Stimulated activated CD4-positive, alpha-beta T cell treated with anti-CD3 and anti-CD28 coated beads, Interleukin-1b, Interleukin-23, amount 100 ng/mL, for 4 hours (primary cell): ENCODE data around the gene SRSF9.
A peak's percentile ranks its signal among the peaks of the same experiment; 100 is the strongest.
"Not testable (repeated sequence)": the region's sequence is repeated elsewhere in the genome, so short reads cannot be mapped to it uniquely, and the experiment has no call there.

Experiments used
- DNase-seq, 2 donors: peaks; one replicate each; pipeline ENCODE4 v3.0.0-alpha.2; 2020; ENCODE audit warnings: low read depth in 2 of 2

The SRSF9 gene

DNA sequence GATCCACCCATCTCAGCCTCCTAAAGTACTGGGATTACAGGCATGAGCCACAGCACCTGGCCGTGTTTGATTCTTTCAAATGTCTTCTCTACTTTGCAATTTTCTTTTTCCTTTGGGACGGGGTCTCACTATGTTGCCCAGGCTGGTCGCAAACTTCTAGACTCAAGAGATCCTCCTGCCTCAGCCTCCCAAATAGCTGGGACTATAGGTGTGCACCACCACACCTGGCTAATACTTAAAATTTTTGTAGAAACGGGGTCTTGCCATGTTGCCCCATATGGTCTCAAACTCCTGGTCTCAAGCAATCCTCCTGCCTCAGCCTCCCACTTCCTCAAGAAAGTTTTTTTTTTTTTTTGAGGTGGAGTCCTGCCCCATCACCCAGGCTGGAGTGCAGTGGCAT is 21.6 kb downstream of the SRSF9 start:
- DNase-seq: no peak

DNA sequence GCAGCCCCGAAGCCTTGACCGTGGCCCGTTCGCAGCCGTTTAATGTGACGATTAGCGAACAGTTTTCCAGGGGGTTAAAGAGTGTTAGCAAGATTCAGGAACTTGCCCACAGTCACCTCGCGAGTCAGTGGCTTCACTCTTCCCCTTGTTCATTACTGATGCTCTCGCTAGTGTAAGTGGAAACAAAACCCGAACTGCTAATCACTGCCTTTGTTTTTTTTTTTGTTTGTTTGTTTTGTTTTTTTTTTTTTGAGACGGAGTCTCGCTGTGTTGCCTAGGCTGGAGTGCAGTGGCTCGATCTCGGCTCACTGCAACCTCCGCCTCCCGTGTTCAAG is 22.7 kb downstream of the SRSF9 start:
- not testable (repeated sequence) for DNase-seq

GRCh38 chr12:120445911-120446843 is 23.4 kb downstream of the SRSF9 start, which contains the start of the genes GATC and TRIAP1:
Gene GATC, plus strand, starts transcription at chr12:120446444. Its CDS starts 37 bp downstream, at chr12:120446481.
Gene TRIAP1, minus strand, starts transcription at chr12:120446384. Its CDS starts 12 bp downstream, at chr12:120446372.
- DNase-seq: peak; percentile 78 to 81

DNA sequence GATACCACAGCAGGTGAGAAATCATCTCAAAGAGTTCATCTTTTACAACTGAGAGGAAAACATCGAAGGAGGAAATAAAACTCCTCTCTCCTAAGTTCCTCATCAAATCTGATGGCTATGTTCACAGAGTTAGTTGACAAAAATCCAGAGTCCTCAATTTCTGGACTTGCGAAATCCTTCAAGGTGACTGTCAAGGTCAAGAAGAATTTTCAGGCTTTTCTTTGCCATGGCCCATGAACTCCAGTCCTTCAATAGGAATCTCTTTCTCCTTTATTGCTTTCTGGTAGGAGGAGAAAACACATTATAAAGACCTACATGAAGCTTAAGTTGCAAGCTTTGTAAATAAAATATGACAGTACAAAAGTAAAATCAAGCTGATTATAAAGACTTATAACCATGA is 24.9 kb downstream of the SRSF9 start:
- no peak for DNase-seq

DNA sequence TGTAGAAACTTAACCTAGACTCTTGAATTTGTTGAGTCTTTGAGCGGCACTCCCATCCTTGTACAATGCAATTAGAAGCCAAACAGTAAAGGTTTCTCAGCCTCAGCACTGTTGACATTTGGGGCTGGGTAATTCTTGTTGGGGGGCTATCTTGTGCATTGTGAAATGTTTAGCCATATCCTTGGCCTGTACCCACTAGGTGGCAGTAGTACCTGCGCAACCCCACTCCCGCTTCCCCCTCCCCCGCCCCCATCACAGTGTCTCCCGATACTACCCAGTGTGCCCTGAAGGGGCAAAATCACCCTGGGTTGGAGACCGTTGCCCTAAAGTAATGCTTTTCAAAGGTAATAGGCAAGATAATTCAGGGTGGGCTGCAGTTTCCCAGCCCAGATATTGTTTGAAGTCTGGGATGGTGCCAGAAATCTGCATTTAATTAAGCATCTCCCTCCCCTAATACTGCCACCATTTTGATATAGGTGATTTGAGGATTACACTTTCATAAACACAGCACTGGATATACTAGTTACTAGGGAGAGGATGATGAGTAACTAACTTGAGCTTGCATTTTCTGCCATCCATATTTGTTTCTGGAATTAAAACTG is 29.8 kb downstream of the SRSF9 start:
- peak; percentile 48 to 67 for DNase-seq

DNA sequence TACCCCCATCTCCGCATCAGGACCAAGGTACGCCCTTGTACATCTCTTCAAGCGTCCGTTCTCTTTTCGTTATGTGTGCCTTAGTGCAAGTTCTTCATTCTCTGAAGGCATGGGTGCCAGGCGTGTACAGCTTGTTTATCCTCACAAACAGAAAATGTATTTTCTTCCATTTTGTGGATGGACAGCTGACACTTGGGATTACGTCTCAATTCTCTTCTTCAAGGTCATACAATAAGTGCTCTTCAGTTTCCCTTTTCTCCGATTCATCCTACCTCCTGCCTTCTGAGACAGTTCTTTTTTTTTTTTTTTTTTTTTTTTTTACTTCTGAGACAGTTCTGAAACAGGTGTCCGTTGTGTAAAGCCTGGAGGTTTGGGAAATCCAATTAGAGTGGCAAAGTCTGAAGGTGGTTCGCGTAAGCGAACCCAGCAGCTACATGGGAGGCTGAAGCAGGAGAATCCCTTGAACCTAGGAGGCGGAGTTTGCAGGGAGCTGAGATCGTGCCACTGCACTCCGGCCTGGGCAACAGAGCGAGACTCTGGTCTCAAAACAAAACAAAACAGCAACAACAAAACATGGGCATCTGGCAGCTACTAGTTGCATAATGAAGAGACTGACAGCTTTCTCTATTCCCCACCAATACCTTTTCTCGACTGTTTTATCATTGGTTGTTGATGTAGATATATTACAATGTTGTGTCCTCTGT is 30.9 kb downstream of the SRSF9 start:
- no peak for DNase-seq

- DNase-seq: peak; percentile 91 to 94
Observed at GRCh38 chr12:120437735-120438494, 31.6 kb downstream of the SRSF9 start, which contains the start of gene COX6A1. Gene COX6A1, plus strand, starts transcription at chr12:120438113. Its CDS starts 14 bp downstream, at chr12:120438127.

DNA sequence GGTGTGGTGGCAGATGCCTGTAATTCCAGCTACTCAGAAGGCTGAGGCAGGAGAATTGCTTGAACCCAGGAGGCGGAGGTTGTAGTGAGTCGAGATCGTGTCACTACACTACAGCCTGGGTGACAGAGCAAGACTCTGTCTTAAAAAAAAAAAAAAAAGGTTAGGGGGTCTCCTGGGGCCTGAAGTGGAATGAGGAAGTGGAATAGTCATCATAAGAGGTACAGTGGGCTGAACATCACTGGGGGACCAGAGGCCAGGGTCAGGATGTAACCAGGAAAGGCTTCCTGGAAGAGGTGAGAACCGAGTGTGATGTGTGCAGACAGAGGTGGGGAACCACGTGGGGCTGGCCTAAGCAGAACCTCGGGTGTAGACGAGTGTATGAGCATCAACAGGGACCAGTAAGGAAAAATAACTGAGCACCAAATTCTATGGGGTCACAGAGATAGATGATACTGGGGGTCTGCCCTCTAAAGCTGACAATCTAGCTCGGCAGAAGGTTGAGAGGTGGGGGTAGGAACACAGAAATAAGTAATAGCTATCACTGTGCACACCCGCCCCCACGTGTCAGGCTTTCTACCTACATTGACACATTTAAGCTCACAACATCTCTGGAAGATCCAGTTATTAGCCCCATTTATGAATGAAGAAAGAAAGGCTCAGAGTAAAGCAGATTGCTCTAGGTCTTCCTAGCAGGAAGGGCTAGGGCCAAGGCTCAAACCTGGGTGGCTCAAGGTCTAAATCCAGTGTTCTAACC is 36.6 kb downstream of the SRSF9 start:
- no peak for DNase-seq

DNA sequence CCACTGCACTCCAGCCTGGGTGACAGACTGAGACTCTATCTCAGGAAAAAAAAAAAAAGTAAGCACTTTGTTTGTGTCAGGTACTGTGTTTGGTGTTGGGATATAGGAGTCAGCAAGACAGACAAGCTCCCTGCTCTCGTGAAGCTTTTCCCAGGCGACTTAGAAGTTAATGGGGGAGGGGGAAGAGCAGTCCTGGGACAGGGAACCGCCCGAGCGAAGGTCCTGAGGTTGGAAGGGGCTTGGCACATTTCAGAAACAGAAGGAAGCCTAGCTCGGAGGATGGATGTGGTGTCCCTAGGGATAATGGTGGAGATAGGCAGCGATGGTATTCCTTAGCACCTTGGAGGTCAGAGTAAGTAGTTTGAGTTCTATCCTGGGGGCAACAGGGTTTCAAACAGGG is 40.2 kb downstream of the SRSF9 start:
- DNase-seq: no peak

- no peak for DNase-seq
Observed at GRCh38 chr12:120428597-120429229, 40.8 kb downstream of the SRSF9 start.

DNA sequence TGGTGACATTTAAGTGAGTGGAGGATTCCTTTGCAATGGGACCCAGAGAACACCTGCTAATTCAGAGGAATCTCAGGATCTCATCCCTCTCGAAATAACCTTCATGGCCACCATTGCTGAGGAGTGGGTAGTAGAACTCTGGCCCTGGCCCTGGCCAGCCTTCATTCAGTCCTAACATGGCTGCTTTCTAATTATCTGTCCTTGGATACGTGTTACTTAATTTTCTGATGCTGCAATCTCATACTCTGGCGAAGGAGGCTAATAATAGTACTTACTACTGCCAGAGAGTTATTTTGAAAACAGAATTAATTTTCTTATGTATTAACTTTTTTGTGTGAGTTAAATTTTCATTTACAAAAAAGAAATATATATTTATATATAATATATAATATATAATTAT is 43.8 kb downstream of the SRSF9 start:
- no peak for DNase-seq

DNA sequence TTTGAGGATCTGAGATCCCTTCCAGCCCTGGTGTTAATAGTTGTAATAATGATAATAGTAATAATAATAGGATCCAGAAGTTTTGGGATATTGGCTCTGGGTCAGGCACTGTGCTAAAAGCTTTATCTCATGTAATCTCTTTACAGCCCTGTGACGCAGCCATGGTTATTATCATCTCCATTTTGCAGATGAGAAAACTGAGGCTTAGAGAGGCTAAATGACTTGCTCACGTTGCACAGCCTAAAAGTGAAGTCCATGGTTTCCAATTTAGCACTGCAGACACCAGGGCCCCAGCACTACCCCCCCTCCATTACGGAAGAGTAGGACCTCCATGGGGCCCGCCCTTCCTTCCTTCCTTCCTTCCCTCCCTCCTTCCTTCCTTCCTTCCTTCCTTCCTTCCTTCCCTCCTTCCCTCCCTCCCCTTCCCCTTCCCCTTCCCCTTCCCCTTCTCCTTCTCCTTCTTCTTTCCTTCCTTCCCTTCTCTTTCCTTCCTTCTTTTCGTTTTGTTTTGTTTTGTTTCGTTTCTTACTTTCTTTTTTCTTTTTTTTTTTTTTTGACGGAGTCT is 46.6 kb downstream of the SRSF9 start:
- no peak for DNase-seq

- no peak for DNase-seq
Observed at GRCh38 chr12:120421701-120422100, 47.8 kb downstream of the SRSF9 start.

DNA sequence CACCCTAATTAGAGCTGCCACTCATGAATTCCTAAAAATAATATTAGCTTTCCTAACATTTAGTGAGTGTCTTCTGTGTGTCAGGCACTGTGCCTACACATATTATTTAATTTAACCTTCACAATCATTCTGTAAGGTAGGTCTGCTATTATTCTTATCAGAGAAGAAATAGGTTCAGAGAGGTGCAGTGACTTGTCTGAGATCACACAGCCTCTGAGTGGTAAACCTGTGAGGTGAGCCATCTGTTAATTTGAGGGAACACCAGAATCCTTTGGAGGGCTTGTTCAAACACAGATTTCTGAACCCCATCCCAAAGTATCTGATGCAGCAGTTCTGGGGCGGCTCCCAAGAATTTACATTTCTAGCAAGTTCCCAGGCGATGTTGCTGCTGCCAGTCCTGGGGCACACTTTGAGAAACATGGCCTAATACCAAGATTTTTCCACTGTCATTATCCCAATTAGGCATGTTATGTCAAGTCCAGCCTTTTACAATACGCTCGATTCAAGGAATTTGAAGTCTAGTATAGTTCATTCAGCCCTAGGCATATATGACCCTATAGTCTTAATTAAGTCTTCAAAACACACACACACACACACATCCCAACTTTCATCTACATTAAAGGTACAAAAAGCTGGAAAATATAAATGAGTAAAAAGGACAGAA is 51.5 kb downstream of the SRSF9 start:
- no peak for DNase-seq

DNA sequence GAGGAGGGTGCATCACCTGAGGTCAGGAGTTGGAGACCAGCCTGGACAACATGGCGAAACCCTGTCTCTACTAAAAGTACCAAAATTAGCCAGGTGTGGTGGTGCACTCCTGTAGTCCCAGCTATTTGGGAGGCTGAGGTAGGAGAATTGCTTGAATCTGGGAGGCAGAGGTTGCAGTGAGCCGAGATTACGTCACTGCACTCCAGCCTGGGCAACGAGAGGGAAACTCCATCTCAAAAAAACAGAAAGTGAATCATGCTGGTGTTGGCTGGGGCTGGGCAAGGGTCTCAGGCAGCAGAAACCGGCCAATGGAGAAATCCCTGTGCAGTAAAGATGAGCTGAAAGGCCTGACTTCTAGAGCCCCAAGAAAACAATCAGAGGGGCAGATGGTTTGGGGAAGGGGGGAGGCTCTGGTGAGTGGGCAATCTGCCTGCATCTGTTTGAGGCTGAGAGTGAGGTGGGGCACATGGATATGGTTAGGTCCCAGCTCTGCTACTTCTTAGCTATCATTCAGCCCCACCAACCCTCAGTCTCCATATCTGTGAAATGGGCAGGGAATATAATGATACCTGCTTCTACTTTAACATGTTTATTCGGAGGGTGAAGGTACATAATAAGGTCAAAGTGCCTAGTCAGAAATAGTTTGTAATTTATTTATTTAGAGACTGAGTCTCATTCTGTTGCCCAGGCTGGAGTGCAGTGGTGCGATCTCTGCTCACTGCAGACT is 52.9 kb downstream of the SRSF9 start:
- no peak for DNase-seq

DNA sequence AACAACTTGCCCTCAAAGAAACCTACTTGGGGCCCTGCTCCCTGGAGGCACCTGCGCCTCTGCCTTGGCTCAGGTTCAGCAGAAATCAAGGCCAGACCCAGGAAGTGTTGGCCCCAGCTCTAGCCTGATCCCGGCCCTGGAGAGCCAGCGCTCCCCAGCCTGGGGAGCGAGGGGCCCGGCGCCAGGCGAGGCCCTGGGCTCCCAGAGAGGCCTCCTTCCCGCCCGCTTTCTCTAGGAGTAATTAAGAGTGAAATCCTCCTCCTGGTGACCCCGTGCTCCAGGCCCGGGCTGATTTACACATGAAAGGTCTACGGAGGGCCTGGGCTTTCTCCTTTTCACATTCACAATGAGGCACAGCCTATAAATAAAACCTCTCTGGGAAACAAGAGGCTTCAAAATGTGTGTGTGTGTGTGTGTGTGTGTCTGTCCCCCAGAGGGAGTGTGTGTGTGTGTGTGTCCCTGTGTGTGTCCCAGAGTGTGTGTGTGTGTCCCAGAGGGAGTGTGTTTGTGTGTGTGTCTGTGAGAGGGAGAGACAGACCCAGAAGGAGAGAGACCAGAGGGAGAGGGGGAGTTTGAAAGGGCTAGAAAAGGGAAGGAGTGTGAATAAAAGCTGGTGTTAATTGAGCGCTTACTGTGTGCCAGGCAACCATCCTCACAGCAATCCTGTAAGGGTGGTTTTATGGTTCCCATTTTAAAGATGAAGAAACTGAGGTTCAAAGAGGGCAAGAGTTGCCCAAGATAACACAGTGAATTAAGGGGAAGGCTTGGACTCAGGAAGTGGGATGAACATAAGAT is 55.5 kb downstream of the SRSF9 start:
- no peak for DNase-seq

DNA sequence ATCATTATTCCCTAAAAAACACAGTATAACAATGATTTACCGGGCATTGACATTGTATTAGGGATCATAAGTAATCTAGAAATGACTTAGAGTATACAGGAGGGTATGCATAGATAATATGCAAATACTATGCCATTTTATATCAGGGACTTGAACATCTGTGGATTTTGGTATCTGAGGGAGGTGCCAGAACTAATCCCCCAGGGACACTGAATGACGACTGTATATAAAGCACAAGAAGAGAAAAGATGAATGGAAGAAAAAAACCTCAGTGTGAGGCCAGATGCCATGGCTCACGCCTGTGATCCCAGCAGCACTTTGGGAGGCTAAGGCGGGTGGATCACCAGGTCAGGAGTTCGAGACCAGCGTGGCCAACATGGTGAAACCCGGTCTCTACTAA is 57.1 kb downstream of the SRSF9 start:
- no peak for DNase-seq
